ENCODE data around the gene LMBRD1. TPM values are rescaled to one million over a fixed set of nuclear protein-coding genes. Genes with fewer than 3 reads are reported as not detected.

LMBRD1 gene
- total RNA-seq, 1 donor from 2014 or later = 17.6 TPM

GRCh38 chr6:69624944-69625343, 171.9 kb downstream of the LMBRD1 start:
- no peak for TF ChIP-seq CTCF (IDR thresholded peaks at IDR 0.05; ENCODE audit: insufficient read depth, low read length, severe bottlenecking)
- H3K4me3 ChIP-seq (ENCODE audit: low read depth, low read length) = no peak overlapping the region
- H3K27me3 ChIP-seq (ENCODE audit: control insufficient read depth, insufficient read depth, low read length) = no peaks in the 10 kb centered on the region
- DNase-seq (ENCODE audit: low read depth) (peak; percentile 22), FAIRE-seq (no peak)
- no peaks in the 10 kb centered on the region for H3K36me3 ChIP-seq (ENCODE audit: control insufficient read depth, insufficient read depth, low read length)

Other genes starting within 250 kb of the LMBRD1 start
- not detected in 2 replicates for gene COL19A1, start 69.5 kb upstream of the LMBRD1 start, total RNA-seq

Data from bronchial epithelial cell (primary cell).